Measurements from ENCODE around the gene UBXN7.

Gene UBXN7

GRCh38 chr3:196432137-196432879, at the start of gene UBXN7:
UBXN7 (minus strand) TSS chr3:196432427; CDS start chr3:196432399, 28 bp downstream.
- Histone ChIP-seq H4K20me1 (ENCODE audit: insufficient read depth, low read length) (no peaks in the 10 kb centered on the region), H3K79me2 (ENCODE audit: insufficient read depth, low read length) (peaks cover 49% of the 10 kb centered on the region), H3K4me3 (ENCODE audit: low read depth, low read length, poor library complexity, severe bottlenecking) (peak within 1 kb of the TSS; percentile 88), H3K4me1 (ENCODE audit: insufficient read depth, low read length, severe bottlenecking) (peaks cover 21% of the 10 kb centered on the region), H2AFZ (ENCODE audit: low read length) (peak within 1 kb of the TSS; percentile 83), H3K27me3 (ENCODE audit: insufficient read depth, low read length) (no peaks in the 10 kb centered on the region), H3K9ac (ENCODE audit: low read length) (peak within 1 kb of the TSS; percentile 78), H3K4me2 (ENCODE audit: low read length) (peak within 1 kb of the TSS; percentile 78), H3K9me2 (ENCODE audit: low read depth, low read length) (no peaks in the 10 kb centered on the region), H3K9me3 (ENCODE audit: low read length) (no peaks in the 10 kb centered on the region), H3K36me3 (ENCODE audit: insufficient read depth, low read length) (peaks cover 10% of the 10 kb centered on the region; the same call in 1 of the 2 replicates), H3K27ac (ENCODE audit: low read depth, low read length, poor library complexity, severe bottlenecking) (peak within 1 kb of the TSS; percentile 60), H3F3A (ENCODE audit: insufficient read depth, low read length) (no peaks in the 10 kb centered on the region)
- TF ChIP-seq EZH2 (IDR thresholded peaks at IDR 0.05; ENCODE audit: borderline replicate concordance, low read length) = no peak
- TF ChIP-seq CTCF (IDR thresholded peaks at IDR 0.05; ENCODE audit: low read length) = no peak

- H2AFZ ChIP-seq (ENCODE audit: low read length) = no peak overlapping the region
- no peaks in the 10 kb centered on the region for H3K9me2 ChIP-seq (ENCODE audit: low read depth, low read length)
- H3K9ac ChIP-seq (ENCODE audit: low read length) = no peak overlapping the region
- no peak for TF ChIP-seq EZH2 (IDR thresholded peaks at IDR 0.05; ENCODE audit: borderline replicate concordance, low read length)
- TF ChIP-seq CTCF (IDR thresholded peaks at IDR 0.05; ENCODE audit: low read length) = no peak
- H3K4me1 ChIP-seq (ENCODE audit: insufficient read depth, low read length, severe bottlenecking) = no peaks in the 10 kb centered on the region
- no peaks in the 10 kb centered on the region for H3K27me3 ChIP-seq (ENCODE audit: insufficient read depth, low read length)
- no peaks in the 10 kb centered on the region for H3F3A ChIP-seq (ENCODE audit: insufficient read depth, low read length)
- H3K9me3 ChIP-seq (ENCODE audit: low read length) = no peaks in the 10 kb centered on the region
- H3K36me3 ChIP-seq (ENCODE audit: insufficient read depth, low read length) = peaks cover 93% of the 10 kb centered on the region
- H3K79me2 ChIP-seq (ENCODE audit: insufficient read depth, low read length) = no peaks in the 10 kb centered on the region
- H4K20me1 ChIP-seq (ENCODE audit: insufficient read depth, low read length) = no peaks in the 10 kb centered on the region
- no peak overlapping the region for H3K4me3 ChIP-seq (ENCODE audit: low read depth, low read length, poor library complexity, severe bottlenecking)
- no peak overlapping the region for H3K4me2 ChIP-seq (ENCODE audit: low read length)
- no peak overlapping the region for H3K27ac ChIP-seq (ENCODE audit: low read depth, low read length, poor library complexity, severe bottlenecking)
Observed at GRCh38 chr3:196477678-196478077, 45.5 kb upstream of the UBXN7 start.

- Histone ChIP-seq H3K36me3 (ENCODE audit: insufficient read depth, low read length) (peaks cover 87% of the 10 kb centered on the region), H3K9ac (ENCODE audit: low read length) (no peak overlapping the region), H3K27ac (ENCODE audit: low read depth, low read length, poor library complexity, severe bottlenecking) (no peak overlapping the region), H3K27me3 (ENCODE audit: insufficient read depth, low read length) (no peaks in the 10 kb centered on the region), H3F3A (ENCODE audit: insufficient read depth, low read length) (no peaks in the 10 kb centered on the region), H3K79me2 (ENCODE audit: insufficient read depth, low read length) (no peaks in the 10 kb centered on the region), H4K20me1 (ENCODE audit: insufficient read depth, low read length) (no peaks in the 10 kb centered on the region), H3K9me3 (ENCODE audit: low read length) (no peaks in the 10 kb centered on the region), H3K4me1 (ENCODE audit: insufficient read depth, low read length, severe bottlenecking) (no peaks in the 10 kb centered on the region), H3K4me3 (ENCODE audit: low read depth, low read length, poor library complexity, severe bottlenecking) (no peak overlapping the region), H3K9me2 (ENCODE audit: low read depth, low read length) (no peaks in the 10 kb centered on the region), H2AFZ (ENCODE audit: low read length) (no peak overlapping the region), H3K4me2 (ENCODE audit: low read length) (no peak overlapping the region)
- TF ChIP-seq EZH2 (IDR thresholded peaks at IDR 0.05; ENCODE audit: borderline replicate concordance, low read length) (no peak), CTCF (IDR thresholded peaks at IDR 0.05; ENCODE audit: low read length) (no peak)
Observed at GRCh38 chr3:196472286-196472685, 40.1 kb upstream of the UBXN7 start.
